HepG2 (cell line): ENCODE data around the gene ADGRG6. TPM values are rescaled to one million over a fixed set of nuclear protein-coding genes. Genes with fewer than 3 reads are reported as not detected.

Experiments used
- CTCF ChIP-seq: sonication (generic); formaldehyde crosslinking; IDR thresholded peaks from 2 replicates; pipeline ENCODE4 v1.5.0; 2020; ENCODE audit warnings: mild to moderate bottlenecking, missing genetic modification reagents, moderate library complexity
- E2F2 ChIP-seq: sonication (generic); formaldehyde crosslinking; IDR thresholded peaks from 2 replicates; pipeline ENCODE4 v1.4.0; 2020; ENCODE audit warnings: missing genetic modification reagents, borderline replicate concordance
- EEA1 ChIP-seq: sonication (generic); formaldehyde crosslinking; IDR thresholded peaks from 2 replicates; pipeline ENCODE4 v1.5.1; 2020; ENCODE audit warnings: mild to moderate bottlenecking, missing genetic modification reagents, borderline replicate concordance
- FOXM1 ChIP-seq: sonication (generic); formaldehyde crosslinking; IDR thresholded peaks from 2 replicates; pipeline ENCODE4 v1.5.0; 2020; ENCODE audit warnings: missing genetic modification reagents
- GMEB1 ChIP-seq: sonication (generic); formaldehyde crosslinking; IDR thresholded peaks from 2 replicates; pipeline ENCODE4 v1.5.1; 2020; ENCODE audit warnings: missing genetic modification reagents, mild to moderate bottlenecking, borderline replicate concordance
- HMGXB4 ChIP-seq, 2 experiments: sonication (generic) in 1 of 2; formaldehyde crosslinking in 1 of 2; IDR thresholded peaks; 2 replicates each; pipeline versions ENCODE4 v1.4.0 to v1.6.1; 2018 to 2020; ENCODE audit warnings: missing genetic modification reagents in 2 of 2, borderline replicate concordance in 1 of 2, low read depth in 1 of 2, mild to moderate bottlenecking in 1 of 2, missing biosample characterization in 1 of 2
- JARID2 ChIP-seq: sonication (generic); formaldehyde crosslinking; IDR thresholded peaks from 2 replicates; pipeline ENCODE4 v1.8.1; 2023; ENCODE audit warnings: missing genetic modification reagents, inconsistent platforms; ENCODE audit not compliant: insufficient replicate concordance
- JDP2 ChIP-seq: sonication (generic); formaldehyde crosslinking; IDR thresholded peaks from 2 replicates; pipeline ENCODE4 v1.8.1; 2022; ENCODE audit warnings: missing genetic modification reagents, borderline replicate concordance
- KMT2A ChIP-seq: sonication (generic); formaldehyde crosslinking; IDR thresholded peaks from 2 replicates; pipeline ENCODE4 v1.4.0; 2020; ENCODE audit warnings: missing genetic modification reagents
- MTA1 ChIP-seq: sonication (generic); formaldehyde crosslinking; IDR thresholded peaks from 2 replicates; pipeline ENCODE4 v1.4.0; 2020; ENCODE audit warnings: missing genetic modification reagents, mild to moderate bottlenecking, borderline replicate concordance
- MTA3 ChIP-seq: sonication (generic); formaldehyde crosslinking; IDR thresholded peaks from 2 replicates; pipeline ENCODE4 v1.4.0; 2020; ENCODE audit warnings: missing genetic modification reagents
- PTBP1 ChIP-seq: fragments of 200-400 bp; formaldehyde crosslinking; IDR thresholded peaks from 2 replicates; pipeline ENCODE4 v1.6.1; 2018; ENCODE audit warnings: low read length, low read depth; ENCODE audit not compliant: poor library complexity, severe bottlenecking
- RBM39 ChIP-seq: fragments of 200-400 bp; formaldehyde crosslinking; IDR thresholded peaks from one replicate; pipeline ENCODE4 v1.6.1; 2018; ENCODE audit warnings: antibody characterized with exemption, mild to moderate bottlenecking, low read depth, low read length; ENCODE audit not compliant: poor library complexity, severe bottlenecking
- TAF15 ChIP-seq: fragments of 200-400 bp; formaldehyde crosslinking; IDR thresholded peaks from one replicate; pipeline ENCODE4 v1.6.1; 2018; ENCODE audit warnings: mild to moderate bottlenecking, low read depth, low read length; ENCODE audit not compliant: poor library complexity, severe bottlenecking
- TCF7 ChIP-seq: sonication (generic); IDR thresholded peaks from 2 replicates; pipeline ENCODE4 v1.6.1; 2016; ENCODE audit warnings: antibody characterized with exemption, low read depth
- TOPORS ChIP-seq: sonication (generic); formaldehyde crosslinking; IDR thresholded peaks from 2 replicates; pipeline ENCODE4 v1.8.0; 2023; ENCODE audit warnings: mild to moderate bottlenecking, missing genetic modification reagents
- WIZ ChIP-seq: sonication (generic); formaldehyde crosslinking; IDR thresholded peaks from 2 replicates; pipeline ENCODE4 v1.5.1; 2020; ENCODE audit warnings: mild to moderate bottlenecking, missing genetic modification reagents
- ZBTB14 ChIP-seq: sonication (generic); formaldehyde crosslinking; IDR thresholded peaks from 2 replicates; pipeline ENCODE4 v1.4.0; 2020; ENCODE audit warnings: missing genetic modification reagents
- ZEB1 ChIP-seq: IDR thresholded peaks from 2 replicates; pipeline ENCODE4 v1.6.1; 2012; ENCODE audit warnings: mild to moderate bottlenecking, low read depth, inconsistent platforms; ENCODE audit not compliant: insufficient replicate concordance
- ZFP36L2 ChIP-seq: sonication (generic); formaldehyde crosslinking; IDR thresholded peaks from 2 replicates; pipeline ENCODE4 v1.4.0; 2020; ENCODE audit warnings: missing genetic modification reagents
- ZNF225 ChIP-seq: sonication (generic); formaldehyde crosslinking; IDR thresholded peaks from 2 replicates; pipeline ENCODE4 v1.4.0; 2020; ENCODE audit warnings: mild to moderate bottlenecking, missing genetic modification reagents
- ZNF768 ChIP-seq: sonication (generic); formaldehyde crosslinking; IDR thresholded peaks from 2 replicates; pipeline ENCODE4 v1.4.0; 2020; ENCODE audit warnings: missing genetic modification reagents
- ZSCAN21 ChIP-seq: sonication (generic); formaldehyde crosslinking; IDR thresholded peaks from 2 replicates; pipeline ENCODE4 v1.8.0; 2022; ENCODE audit warnings: mild to moderate bottlenecking, missing genetic modification reagents, moderate library complexity, borderline replicate concordance
- polyA plus RNA-seq, 8 experiments: library from polyadenylated mRNA; depleted of rRNA in 3 of 8; stranded (reverse) in 7 of 8; unstranded in 1 of 8; fragments of >200 nt; fragmentation: Illumina TruSeq in 4 of 8; extraction: Trizol in 4 of 8; gene quantifications; 2 replicates each; pipeline versions ENCODE4 v1.2.1 to v1.2.3, GENCODE V29; 2011 to 2016; ENCODE audit warnings: low read depth in 4 of 8, missing spikeins in 1 of 8, mixed read lengths in 1 of 8; ENCODE audit not compliant: insufficient read depth in 1 of 8
- total RNA-seq, 5 experiments: library from RNA; depleted of rRNA; stranded (reverse); fragments of >200 nt; fragmentation: Illumina TruSeq; extraction: Trizol; gene quantifications; 2 replicates each; pipeline ENCODE4 v1.2.3, GENCODE V29; 2016; ENCODE audit warnings: low read depth in 1 of 5

ADGRG6 gene
- total and polyA plus RNA-seq, 2 of the 13 experiments (the other 11 are each of a cell fraction or from before 2014, with no cell fraction given) = 129 to 249 TPM

- TF ChIP-seq E2F2 (no peak), EEA1 (CRISPR knock-in tag) (no peak), TAF15 (no peak), MTA3 (CRISPR knock-in tag) (no peak), WIZ (CRISPR knock-in tag) (no peak), FOXM1 (CRISPR knock-in tag) (no peak), TCF7 (peak; percentile 98), HMGXB4 (CRISPR knock-in tag; IDR thresholded peaks at IDR 0.05; ENCODE audit: borderline replicate concordance in 1 of 2, low read depth in 1 of 2) (peak; percentile 35 to 47; a peak in 1 of 4 replicates), PTBP1 (no peak), MTA1 (CRISPR knock-in tag) (no peak; the same call in 1 of the 2 replicates), GMEB1 (CRISPR knock-in tag) (no peak; the same call in 1 of the 2 replicates), ZFP36L2 (no peak), CTCF (CRISPR knock-in tag) (no peak), ZNF225 (CRISPR knock-in tag) (no peak), TOPORS (CRISPR knock-in tag) (peak; percentile 83; the same call in 1 of the 2 replicates), JARID2 (CRISPR knock-in tag) (no peak), ZBTB14 (CRISPR knock-in tag) (no peak), RBM39 (no peak), KMT2A (peak; percentile 67; the same call in 1 of the 2 replicates), ZSCAN21 (CRISPR knock-in tag) (no peak), JDP2 (CRISPR knock-in tag) (no peak), ZNF768 (CRISPR knock-in tag) (no peak), ZEB1 (no peak)
Observed at GRCh38 chr6:142331075-142331551, 29.3 kb downstream of the ADGRG6 start (continued).
